ENCODE data around the gene VAV2.

Gene VAV2

DNA sequence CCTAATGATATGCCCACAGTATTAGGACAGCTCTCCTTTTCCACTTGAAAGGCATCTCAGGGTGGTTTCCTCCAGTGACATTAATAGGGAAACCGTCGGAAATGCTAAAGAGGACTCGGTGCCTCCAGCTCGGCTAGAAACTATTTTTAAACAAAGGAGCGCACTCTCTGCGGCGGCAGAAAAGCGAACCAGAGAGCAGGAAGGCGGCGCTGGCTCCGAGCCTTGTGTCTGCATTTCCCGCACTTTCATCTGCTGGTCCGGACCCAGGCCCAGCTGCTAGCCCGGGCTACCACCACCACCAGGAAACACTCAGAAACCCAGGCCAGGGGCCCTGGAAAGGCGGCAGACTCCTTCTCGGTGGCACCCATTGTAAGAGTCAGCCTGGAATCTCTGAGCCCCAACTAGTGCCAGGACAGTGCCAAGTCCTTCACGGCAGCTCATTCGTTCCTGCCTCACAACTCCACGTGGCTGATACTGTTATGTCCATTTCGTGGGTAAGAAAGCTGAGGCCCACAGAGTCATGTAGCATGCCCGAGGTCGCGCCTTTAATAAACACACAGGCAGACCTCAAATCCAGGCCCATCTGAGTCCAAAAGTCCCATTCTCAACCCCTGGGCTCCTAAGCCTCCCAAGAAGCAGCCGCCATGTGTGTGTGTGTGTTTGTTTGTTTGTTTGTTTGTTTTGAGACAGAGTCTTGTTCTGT is 73.9 kb downstream of the VAV2 start:
- no peak overlapping the region for H3K4me3 ChIP-seq (ENCODE audit: low read depth, low read length)
- TF ChIP-seq, protein P1, sequence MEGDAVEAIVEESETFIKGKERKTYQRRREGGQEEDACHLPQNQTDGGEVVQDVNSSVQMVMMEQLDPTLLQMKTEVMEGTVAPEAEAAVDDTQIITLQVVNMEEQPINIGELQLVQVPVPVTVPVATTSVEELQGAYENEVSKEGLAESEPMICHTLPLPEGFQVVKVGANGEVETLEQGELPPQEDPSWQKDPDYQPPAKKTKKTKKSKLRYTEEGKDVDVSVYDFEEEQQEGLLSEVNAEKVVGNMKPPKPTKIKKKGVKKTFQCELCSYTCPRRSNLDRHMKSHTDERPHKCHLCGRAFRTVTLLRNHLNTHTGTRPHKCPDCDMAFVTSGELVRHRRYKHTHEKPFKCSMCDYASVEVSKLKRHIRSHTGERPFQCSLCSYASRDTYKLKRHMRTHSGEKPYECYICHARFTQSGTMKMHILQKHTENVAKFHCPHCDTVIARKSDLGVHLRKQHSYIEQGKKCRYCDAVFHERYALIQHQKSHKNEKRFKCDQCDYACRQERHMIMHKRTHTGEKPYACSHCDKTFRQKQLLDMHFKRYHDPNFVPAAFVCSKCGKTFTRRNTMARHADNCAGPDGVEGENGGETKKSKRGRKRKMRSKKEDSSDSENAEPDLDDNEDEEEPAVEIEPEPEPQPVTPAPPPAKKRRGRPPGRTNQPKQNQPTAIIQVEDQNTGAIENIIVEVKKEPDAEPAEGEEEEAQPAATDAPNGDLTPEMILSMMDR (IDR thresholded peaks at IDR 0.05; ENCODE audit: low read depth, low read length): no peak

DNA sequence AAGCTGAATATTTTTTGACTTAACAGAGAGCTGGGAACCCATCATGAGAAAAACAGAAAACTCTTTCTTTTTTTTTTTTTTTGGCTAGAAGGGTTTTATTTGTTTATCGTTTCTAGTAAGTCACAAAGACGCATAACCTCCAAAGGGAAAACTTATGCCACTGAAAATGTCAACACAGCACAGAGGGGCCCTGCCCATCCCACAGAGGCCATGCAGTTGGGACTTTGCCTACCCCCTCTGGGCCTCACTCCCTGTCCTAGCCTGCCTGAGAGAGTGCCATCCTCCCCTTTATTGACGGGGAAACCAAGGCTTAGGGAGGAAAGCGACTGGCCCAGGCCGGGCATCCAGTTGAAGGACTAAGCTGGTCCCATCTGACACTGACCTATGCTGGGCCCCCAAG is 74.7 kb downstream of the VAV2 start:
- TF ChIP-seq, protein P1 (IDR thresholded peaks at IDR 0.05; ENCODE audit: low read depth, low read length): no peak

DNA sequence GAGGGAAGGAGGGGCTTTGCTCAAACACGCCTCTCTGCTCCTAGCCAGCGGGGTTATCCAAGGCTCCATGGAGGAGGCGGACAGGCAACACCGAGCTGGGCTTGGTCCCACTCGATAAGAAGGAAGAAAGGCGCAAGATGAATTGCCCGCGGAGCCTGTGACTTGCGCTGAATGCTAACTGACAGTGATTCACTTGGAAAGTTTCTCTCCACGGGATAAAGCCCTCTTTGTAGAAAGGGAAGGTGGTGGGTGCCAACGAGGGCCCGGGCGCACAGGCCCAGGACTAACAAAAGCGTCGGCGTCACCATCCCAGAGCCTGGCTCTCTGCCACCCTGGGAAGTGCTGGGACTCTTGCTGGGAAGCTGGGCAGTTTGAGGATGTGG is 76.0 kb downstream of the VAV2 start:
- TF ChIP-seq, protein P1 (IDR thresholded peaks at IDR 0.05; ENCODE audit: low read depth, low read length): no peak
- H3K4me3 ChIP-seq (ENCODE audit: low read depth, low read length): no peak overlapping the region

More for the DNA sequence above, 74.7 kb downstream of the VAV2 start:
- no peak overlapping the region for H3K4me3 ChIP-seq (ENCODE audit: low read depth, low read length)

DNA sequence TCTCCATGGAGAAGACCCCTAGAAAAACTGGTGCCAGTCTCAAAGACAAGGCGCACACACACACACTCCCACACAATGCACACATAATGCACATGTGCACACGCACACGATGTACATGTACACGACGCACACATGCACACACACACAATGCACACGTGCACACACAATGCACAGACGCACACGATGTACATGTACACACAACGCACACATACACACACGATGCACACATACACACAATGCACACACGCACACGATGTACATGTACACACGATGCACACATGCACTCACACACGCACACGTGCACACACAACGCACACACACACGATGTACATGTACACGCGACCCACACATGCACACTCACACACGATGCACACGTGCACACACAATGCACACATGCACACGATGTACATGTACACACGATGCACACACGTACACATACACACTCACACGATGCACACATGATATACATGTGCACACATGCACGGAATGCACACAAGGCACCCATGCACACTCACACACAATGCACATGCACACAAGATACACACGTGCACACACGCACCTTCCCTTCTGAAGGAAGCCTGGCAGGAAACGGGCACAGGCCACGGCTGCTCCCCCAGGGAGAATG is 76.5 kb downstream of the VAV2 start:
- TF ChIP-seq, protein P1 (IDR thresholded peaks at IDR 0.05; ENCODE audit: low read depth, low read length): no peak
- H3K4me3 ChIP-seq (ENCODE audit: low read depth, low read length): no peak overlapping the region

DNA sequence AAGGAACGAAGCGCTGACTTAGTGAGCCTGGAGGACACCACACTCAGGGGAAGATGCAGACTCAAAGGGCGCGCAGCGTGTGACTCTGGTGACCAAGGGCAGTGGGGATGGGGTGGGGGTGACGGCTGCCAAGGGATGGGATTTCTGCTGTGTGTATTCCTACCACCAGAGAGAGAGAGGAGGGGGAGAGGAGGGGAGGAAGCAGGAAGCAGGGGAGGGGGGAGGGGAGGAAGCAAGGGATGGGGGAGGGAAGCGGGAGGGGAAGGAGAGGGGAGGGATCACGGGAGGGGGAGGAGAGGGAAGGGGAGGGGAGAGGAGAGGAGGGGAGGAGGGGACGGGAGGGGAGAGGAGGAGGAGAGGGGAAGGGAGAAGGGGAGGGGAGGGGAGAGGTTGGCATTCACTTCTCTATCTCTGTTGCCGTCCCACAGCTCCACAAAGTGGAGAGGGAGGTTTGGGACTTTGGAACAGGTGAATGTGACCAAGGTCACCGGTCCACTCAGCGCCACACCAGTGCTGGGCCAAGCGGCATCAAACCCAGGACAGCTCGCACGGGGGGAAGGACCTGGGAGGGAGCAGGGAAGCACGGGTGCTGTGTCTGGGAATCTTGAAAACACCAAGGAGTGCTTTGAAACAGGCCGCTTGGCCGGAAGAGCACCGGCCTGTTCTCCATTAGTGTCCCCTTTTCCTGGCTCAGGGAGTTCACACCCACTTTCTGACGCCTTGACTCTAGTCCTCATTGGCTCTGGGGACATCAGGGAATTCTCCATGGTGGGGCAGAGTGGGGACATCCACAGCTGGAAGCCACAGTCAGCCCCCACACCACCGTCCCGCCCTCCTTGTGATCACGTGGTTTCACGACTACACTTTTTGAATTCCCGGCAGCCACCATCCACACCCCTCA is 77.4 kb downstream of the VAV2 start:
- H3K4me3 ChIP-seq (ENCODE audit: low read depth, low read length): no peak overlapping the region
- TF ChIP-seq, protein P1 (IDR thresholded peaks at IDR 0.05; ENCODE audit: low read depth, low read length): no peak

DNA sequence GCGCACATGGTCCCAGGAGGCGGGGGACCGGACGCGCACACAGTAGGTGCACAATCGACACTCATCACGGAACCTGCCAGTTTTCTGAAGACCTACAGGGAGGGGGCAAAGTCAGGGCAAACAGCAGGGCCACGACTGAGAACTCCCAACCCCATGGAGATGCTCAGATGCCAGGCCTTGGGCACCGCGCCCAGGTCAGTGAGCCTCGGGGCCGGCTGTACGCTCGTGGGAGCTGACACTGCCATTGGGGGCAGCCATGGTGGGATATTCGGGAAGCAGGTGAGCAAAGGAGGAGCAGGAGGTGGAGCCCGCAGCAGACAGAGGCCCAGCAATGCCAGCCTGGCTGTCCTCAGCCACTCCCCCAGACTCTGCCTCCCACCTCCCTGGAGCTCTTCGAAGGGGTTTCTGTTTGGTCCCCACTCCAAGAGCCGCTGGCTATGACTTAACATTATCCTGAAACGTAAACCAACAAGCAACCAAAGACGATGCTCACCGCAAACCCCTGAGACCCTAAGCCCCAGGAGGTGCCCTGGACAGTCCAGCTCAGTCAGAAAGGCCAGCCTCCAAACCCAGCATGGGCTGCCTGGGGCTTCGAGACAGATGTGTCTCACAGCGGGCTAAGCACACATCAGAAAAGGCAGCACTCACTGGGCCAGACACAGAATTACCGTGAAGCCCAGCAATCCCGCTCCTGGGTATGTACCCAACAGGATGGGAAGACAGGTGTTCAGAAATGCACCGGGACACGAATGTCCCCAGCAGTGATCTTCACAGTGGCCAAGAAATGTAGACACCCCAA is 78.4 kb downstream of the VAV2 start:
- H3K4me3 ChIP-seq (ENCODE audit: low read depth, low read length): no peak overlapping the region
- TF ChIP-seq, protein P1 (IDR thresholded peaks at IDR 0.05; ENCODE audit: low read depth, low read length): no peak
